ENCODE measurements around the gene GLIS1. TPM values are rescaled to one million over a fixed set of nuclear protein-coding genes. Genes with fewer than 3 reads are reported as not detected.
A peak's percentile ranks its signal among the peaks of the same experiment; 100 is the strongest.

Gene GLIS1
- polyA plus RNA-seq, 1 donor, result 0.58 TPM

GRCh38 chr1:53574621-53575020 is 164.3 kb downstream of the GLIS1 start:
- no peak for DNase-seq
- WGBS (ENCODE audit: insufficient coverage, low lambda C conversion rate), result no CpG with 5 or more reads among the region's 4 CpGs

GRCh38 chr1:53573931-53574330 is 165.0 kb downstream of the GLIS1 start:
- no peak overlapping the region for H3K4me3 ChIP-seq (ENCODE audit: low read length)
- H3K36me3 ChIP-seq (ENCODE audit: control insufficient read depth, insufficient read depth, low read length), result no peaks in the 10 kb centered on the region

More at GRCh38 chr1:53574621-53575020, 164.3 kb downstream of the GLIS1 start:
- H3K27me3 ChIP-seq (ENCODE audit: control insufficient read depth, insufficient read depth, low read length), result no peaks in the 10 kb centered on the region
- H3K36me3 ChIP-seq (ENCODE audit: control insufficient read depth, insufficient read depth, low read length), result no peaks in the 10 kb centered on the region
- no peak overlapping the region for H3K27ac ChIP-seq (ENCODE audit: low read length)
- H3K4me3 ChIP-seq (ENCODE audit: low read length), result no peak overlapping the region
- H3K4me1 ChIP-seq (ENCODE audit: control insufficient read depth, insufficient read depth, low read length), result no peaks in the 10 kb centered on the region
- H3K9me3 ChIP-seq (ENCODE audit: control insufficient read depth, low read depth, low read length), result no peaks in the 10 kb centered on the region

GRCh38 chr1:53573522-53573921 is 165.4 kb downstream of the GLIS1 start:
- H3K36me3 ChIP-seq (ENCODE audit: control insufficient read depth, insufficient read depth, low read length), result no peaks in the 10 kb centered on the region
- H3K27ac ChIP-seq (ENCODE audit: low read length), result no peak overlapping the region
- no peaks in the 10 kb centered on the region for H3K4me1 ChIP-seq (ENCODE audit: control insufficient read depth, insufficient read depth, low read length)
- no peak overlapping the region for H3K4me3 ChIP-seq (ENCODE audit: low read length)
- WGBS (ENCODE audit: insufficient coverage, low lambda C conversion rate), result no CpG with 5 or more reads among the region's 8 CpGs
- H3K9me3 ChIP-seq (ENCODE audit: control insufficient read depth, low read depth, low read length), result no peaks in the 10 kb centered on the region
- DNase-seq, result no peak
- H3K27me3 ChIP-seq (ENCODE audit: control insufficient read depth, insufficient read depth, low read length), result no peaks in the 10 kb centered on the region

More at GRCh38 chr1:53573931-53574330, 165.0 kb downstream of the GLIS1 start:
- no peaks in the 10 kb centered on the region for H3K9me3 ChIP-seq (ENCODE audit: control insufficient read depth, low read depth, low read length)
- H3K27me3 ChIP-seq (ENCODE audit: control insufficient read depth, insufficient read depth, low read length), result no peaks in the 10 kb centered on the region
- no CpG with 5 or more reads among the region's 4 CpGs for WGBS (ENCODE audit: insufficient coverage, low lambda C conversion rate)
- no peak for DNase-seq
- no peak overlapping the region for H3K27ac ChIP-seq (ENCODE audit: low read length)
- H3K4me1 ChIP-seq (ENCODE audit: control insufficient read depth, insufficient read depth, low read length), result no peaks in the 10 kb centered on the region

GRCh38 chr1:53572815-53573173 is 166.2 kb downstream of the GLIS1 start:
- no peaks in the 10 kb centered on the region for H3K4me1 ChIP-seq (ENCODE audit: control insufficient read depth, insufficient read depth, low read length)
- no peak overlapping the region for H3K4me3 ChIP-seq (ENCODE audit: low read length)
- WGBS (ENCODE audit: insufficient coverage, low lambda C conversion rate), result no CpG with 5 or more reads among the region's 3 CpGs
- no peaks in the 10 kb centered on the region for H3K36me3 ChIP-seq (ENCODE audit: control insufficient read depth, insufficient read depth, low read length)
- peak overlapping the region; percentile 13 for H3K27ac ChIP-seq (ENCODE audit: low read length)
- no peaks in the 10 kb centered on the region for H3K27me3 ChIP-seq (ENCODE audit: control insufficient read depth, insufficient read depth, low read length)
- DNase-seq, result no peak
- no peaks in the 10 kb centered on the region for H3K9me3 ChIP-seq (ENCODE audit: control insufficient read depth, low read depth, low read length)

- peak; percentile 38 to 61 for DNase-seq
- no peaks in the 10 kb centered on the region for H3K27me3 ChIP-seq (ENCODE audit: control insufficient read depth, insufficient read depth, low read length)
These were observed 166.7 kb downstream of the GLIS1 start for GRCh38 chr1:53572065-53572814.

GRCh38 chr1:53568540-53568939 is 170.4 kb downstream of the GLIS1 start:
- H3K9me3 ChIP-seq (ENCODE audit: control insufficient read depth, low read depth, low read length), result no peaks in the 10 kb centered on the region
- H3K4me3 ChIP-seq (ENCODE audit: low read length), result no peak overlapping the region
- H3K27me3 ChIP-seq (ENCODE audit: control insufficient read depth, insufficient read depth, low read length), result no peaks in the 10 kb centered on the region
- H3K4me1 ChIP-seq (ENCODE audit: control insufficient read depth, insufficient read depth, low read length), result no peaks in the 10 kb centered on the region
- DNase-seq, result no peak
- no peak overlapping the region for H3K27ac ChIP-seq (ENCODE audit: low read length)
- H3K36me3 ChIP-seq (ENCODE audit: control insufficient read depth, insufficient read depth, low read length), result no peaks in the 10 kb centered on the region
- no CpG with 5 or more reads among the region's 2 CpGs for WGBS (ENCODE audit: insufficient coverage, low lambda C conversion rate)

More at GRCh38 chr1:53572065-53572814, 166.7 kb downstream of the GLIS1 start:
- no peaks in the 10 kb centered on the region for H3K4me1 ChIP-seq (ENCODE audit: control insufficient read depth, insufficient read depth, low read length)
- H3K36me3 ChIP-seq (ENCODE audit: control insufficient read depth, insufficient read depth, low read length), result no peaks in the 10 kb centered on the region
- H3K4me3 ChIP-seq (ENCODE audit: low read length), result no peak overlapping the region
- no CpG with 5 or more reads among the region's 4 CpGs for WGBS (ENCODE audit: insufficient coverage, low lambda C conversion rate)
- no peaks in the 10 kb centered on the region for H3K9me3 ChIP-seq (ENCODE audit: control insufficient read depth, low read depth, low read length)
- peak overlapping the region; percentile 13 for H3K27ac ChIP-seq (ENCODE audit: low read length)

GRCh38 chr1:53567851-53568250 is 171.1 kb downstream of the GLIS1 start:
- no peaks in the 10 kb centered on the region for H3K4me1 ChIP-seq (ENCODE audit: control insufficient read depth, insufficient read depth, low read length)
- no peaks in the 10 kb centered on the region for H3K27me3 ChIP-seq (ENCODE audit: control insufficient read depth, insufficient read depth, low read length)

GRCh38 chr1:53567450-53567849 is 171.5 kb downstream of the GLIS1 start:
- H3K4me3 ChIP-seq (ENCODE audit: low read length), result no peak overlapping the region
- DNase-seq, result no peak
- H3K27ac ChIP-seq (ENCODE audit: low read length), result no peak overlapping the region
- no peaks in the 10 kb centered on the region for H3K36me3 ChIP-seq (ENCODE audit: control insufficient read depth, insufficient read depth, low read length)
- H3K27me3 ChIP-seq (ENCODE audit: control insufficient read depth, insufficient read depth, low read length), result no peaks in the 10 kb centered on the region
- H3K4me1 ChIP-seq (ENCODE audit: control insufficient read depth, insufficient read depth, low read length), result no peaks in the 10 kb centered on the region
- no peaks in the 10 kb centered on the region for H3K9me3 ChIP-seq (ENCODE audit: control insufficient read depth, low read depth, low read length)
- WGBS (ENCODE audit: insufficient coverage, low lambda C conversion rate), result no CpG with 5 or more reads among the region's 3 CpGs

More at GRCh38 chr1:53567851-53568250, 171.1 kb downstream of the GLIS1 start:
- H3K36me3 ChIP-seq (ENCODE audit: control insufficient read depth, insufficient read depth, low read length), result no peaks in the 10 kb centered on the region
- no peak overlapping the region for H3K27ac ChIP-seq (ENCODE audit: low read length)
- no CpG with 5 or more reads among the region's 3 CpGs for WGBS (ENCODE audit: insufficient coverage, low lambda C conversion rate)
- no peak overlapping the region for H3K4me3 ChIP-seq (ENCODE audit: low read length)
- no peaks in the 10 kb centered on the region for H3K9me3 ChIP-seq (ENCODE audit: control insufficient read depth, low read depth, low read length)
- DNase-seq, result no peak

- Histone ChIP-seq H3K4me3 (ENCODE audit: low read length) (no peak overlapping the region), H3K9me3 (ENCODE audit: control insufficient read depth, low read depth, low read length) (no peaks in the 10 kb centered on the region), H3K4me1 (ENCODE audit: control insufficient read depth, insufficient read depth, low read length) (no peaks in the 10 kb centered on the region), H3K27me3 (ENCODE audit: control insufficient read depth, insufficient read depth, low read length) (no peaks in the 10 kb centered on the region), H3K27ac (ENCODE audit: low read length) (no peak overlapping the region), H3K36me3 (ENCODE audit: control insufficient read depth, insufficient read depth, low read length) (no peaks in the 10 kb centered on the region)
- DNase-seq, result no peak
- WGBS (ENCODE audit: insufficient coverage, low lambda C conversion rate), result 71% methylated on average over 3 of the region's 4 CpGs
These were observed 175.4 kb downstream of the GLIS1 start for GRCh38 chr1:53563611-53564010.

GRCh38 chr1:53562981-53563379 is 176.0 kb downstream of the GLIS1 start:
- WGBS (ENCODE audit: insufficient coverage, low lambda C conversion rate), result 80% methylated on average over 2 of the region's 3 CpGs
- Histone ChIP-seq H3K4me3 (ENCODE audit: low read length) (no peak overlapping the region), H3K27ac (ENCODE audit: low read length) (no peak overlapping the region), H3K4me1 (ENCODE audit: control insufficient read depth, insufficient read depth, low read length) (no peaks in the 10 kb centered on the region), H3K36me3 (ENCODE audit: control insufficient read depth, insufficient read depth, low read length) (no peaks in the 10 kb centered on the region), H3K9me3 (ENCODE audit: control insufficient read depth, low read depth, low read length) (no peaks in the 10 kb centered on the region), H3K27me3 (ENCODE audit: control insufficient read depth, insufficient read depth, low read length) (no peaks in the 10 kb centered on the region)
- no peak for DNase-seq
